ENCODE results near the gene PHPT1.
"Not testable (repeated sequence)": the region's sequence is repeated elsewhere in the genome, so short reads cannot be mapped to it uniquely, and the experiment has no call there.

Gene PHPT1

DNA sequence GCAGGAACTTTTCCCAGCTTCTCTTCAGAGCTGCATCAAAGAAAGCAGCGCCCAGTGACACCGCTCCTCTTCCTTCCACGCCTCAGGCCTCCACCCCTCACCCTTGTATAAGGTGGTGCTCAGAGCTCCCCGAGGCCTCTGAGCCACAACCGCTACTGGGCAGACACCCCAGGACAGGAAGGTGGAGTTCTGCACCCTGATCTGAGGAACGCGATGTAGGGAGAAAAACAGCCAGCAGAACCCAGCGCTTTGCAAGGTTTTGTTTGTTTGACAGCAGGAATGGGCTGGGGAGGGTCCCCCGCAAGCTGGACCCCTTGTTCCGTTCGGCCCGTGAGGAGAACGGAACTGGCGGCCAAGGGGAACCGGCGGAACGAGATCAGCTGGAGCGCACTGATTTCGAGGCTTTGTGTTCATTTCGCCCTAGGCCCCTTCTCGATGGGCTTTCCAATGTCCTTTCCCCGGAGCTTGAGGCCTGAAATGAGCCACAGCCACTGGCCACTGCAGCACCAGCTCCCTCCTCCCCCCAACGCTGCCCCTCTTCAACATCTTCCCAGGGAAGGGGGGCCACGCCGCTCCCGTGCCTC, 12.8 kb downstream of the PHPT1 start:
- DNase-seq, result no peak

DNA sequence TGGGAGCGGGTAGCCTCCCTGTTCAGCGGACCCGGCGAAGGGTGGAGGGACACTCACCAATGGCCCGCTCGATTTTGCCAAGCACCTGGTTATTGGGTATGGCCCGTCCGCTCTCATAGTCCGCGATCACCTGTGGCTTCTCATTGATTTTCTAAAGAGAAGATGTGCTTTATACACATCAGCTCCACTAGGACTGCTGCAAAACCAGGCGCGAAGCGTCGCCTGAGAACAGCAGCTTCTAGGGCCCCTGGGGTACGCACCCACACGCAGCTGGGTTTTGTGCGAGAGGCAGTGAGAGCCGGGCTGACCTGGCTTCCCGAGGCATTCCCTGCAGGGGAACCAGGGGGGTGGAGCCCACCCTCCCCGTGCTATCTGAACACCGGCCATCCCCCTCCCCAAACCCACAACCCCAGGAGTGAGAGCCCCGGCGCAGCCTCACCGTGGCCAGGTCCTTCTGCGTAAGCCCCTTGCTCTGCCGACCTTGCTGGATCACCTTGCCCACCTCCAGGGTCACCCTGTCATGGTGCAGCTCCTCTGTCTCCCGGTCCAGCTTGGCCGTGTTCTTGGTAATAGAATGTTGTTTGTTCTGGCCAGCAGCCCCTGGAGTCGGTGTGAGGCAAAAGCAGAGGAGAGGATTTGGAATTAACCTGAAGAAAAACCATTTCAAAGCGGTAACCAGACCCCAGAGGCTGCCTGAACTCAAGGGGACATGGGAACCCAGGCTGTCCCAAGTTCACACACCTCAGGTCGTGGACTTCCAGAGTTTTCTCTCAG, 13.8 kb downstream of the PHPT1 start:
- DNase-seq, result no peak

DNA sequence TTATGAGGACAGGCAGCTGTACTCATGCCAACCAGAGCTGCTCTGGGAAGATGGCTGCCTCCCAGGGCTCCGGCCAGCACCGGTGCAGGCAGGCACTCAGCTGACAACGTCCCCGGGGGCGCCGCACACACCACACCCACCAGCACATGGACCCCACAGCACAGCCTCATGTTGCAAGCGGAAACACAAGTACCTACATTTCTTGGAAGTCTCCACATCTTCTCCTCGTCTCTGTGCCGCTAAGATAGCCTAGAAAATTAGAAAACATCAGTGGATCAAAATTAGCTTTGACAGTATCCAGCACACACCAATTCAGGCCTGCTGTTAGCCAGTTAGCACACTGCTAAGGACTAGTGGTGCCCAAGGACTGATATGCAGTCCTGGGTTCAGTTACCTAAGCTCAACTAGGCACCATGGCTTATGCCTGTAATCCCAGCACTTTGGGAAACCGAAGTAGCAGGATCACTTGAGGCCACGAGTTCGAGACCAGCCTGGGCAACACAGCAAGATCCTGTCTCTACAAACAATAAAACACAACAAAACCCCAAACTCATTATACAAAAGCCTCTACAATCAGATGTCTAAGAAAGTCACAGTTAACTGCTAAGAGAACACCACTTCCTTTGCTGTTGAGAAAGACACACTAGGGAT, 14.5 kb downstream of the PHPT1 start:
- DNase-seq, result no peak

DNA sequence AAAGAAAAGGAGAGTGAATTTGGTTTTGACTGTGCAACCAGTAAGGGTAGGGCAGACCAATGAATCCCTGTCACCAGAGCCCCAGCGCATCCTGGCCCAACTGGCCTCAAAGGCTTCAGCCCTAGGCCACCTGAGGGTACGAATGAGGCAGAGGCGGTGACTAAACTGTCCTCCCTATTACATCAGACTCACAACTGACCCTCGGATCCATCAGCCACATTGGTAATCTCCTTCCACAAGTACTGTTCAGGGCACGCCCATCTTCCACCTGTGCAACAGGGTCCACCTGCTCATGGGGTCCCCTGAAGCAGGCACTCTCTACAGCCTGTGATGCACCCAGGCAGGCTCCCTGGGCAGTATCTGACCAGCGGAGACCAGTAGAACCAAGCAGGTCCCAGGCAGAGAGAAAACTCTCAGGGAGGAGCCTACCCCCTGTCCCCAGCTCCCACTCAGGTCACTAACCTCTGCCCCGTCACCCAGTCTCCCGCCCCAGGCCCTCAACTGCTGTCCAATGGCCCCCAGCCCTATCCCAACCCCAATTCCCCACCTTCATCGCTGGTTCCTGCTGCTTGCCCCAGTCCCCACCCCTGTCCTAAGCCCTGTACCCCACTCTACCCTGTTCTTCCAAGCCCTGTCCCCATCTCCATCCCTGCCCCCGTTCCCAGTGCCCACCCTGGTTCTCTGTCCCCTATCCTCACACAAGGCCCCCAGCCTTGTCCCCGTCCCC, 16.0 kb downstream of the PHPT1 start:
- DNase-seq, result no peak

DNA sequence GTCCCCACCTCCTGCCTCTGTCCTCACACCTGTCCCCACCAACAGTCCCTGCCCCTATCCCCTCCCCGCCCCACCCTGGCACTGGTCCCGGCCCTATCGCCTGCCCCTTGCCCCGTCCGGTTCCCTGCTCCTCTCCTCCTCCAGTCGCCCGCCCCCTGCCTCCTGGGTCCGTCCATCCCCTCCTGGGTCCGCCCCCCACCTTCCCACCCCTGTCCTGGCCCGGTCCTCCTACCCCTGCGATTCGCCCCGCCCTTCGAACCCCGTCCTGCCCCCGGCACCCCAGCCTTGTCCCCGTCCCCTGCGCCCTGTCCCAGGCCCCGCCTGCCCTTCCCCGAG, 16.5 kb downstream of the PHPT1 start:
- DNase-seq, result no peak

DNA sequence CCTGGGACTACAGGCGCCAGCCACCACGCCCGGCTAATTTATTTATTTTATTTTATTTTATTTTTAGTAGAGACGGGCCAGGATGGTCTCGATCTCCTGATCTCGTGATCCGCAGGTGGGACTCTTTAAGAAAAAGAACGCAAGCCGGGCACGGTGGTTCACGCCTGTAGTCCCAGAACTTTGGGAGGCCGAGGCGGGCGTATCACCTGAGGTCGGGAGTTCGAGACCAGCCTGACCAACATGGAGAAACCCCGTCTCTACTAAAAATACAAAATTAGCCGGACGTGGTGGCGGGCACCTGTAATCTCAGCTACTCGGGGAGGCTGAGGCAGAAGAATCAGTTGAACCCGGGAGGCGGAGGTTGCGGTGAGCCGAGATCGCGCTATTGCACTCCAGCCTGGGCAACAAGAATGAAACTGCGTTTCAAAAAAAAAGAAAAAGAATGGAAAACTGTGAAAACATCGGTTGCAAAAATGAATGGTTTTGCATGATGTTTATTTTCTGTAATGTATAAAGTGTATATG, 17.8 kb downstream of the PHPT1 start:
- DNase-seq, result not testable (repeated sequence)

DNA sequence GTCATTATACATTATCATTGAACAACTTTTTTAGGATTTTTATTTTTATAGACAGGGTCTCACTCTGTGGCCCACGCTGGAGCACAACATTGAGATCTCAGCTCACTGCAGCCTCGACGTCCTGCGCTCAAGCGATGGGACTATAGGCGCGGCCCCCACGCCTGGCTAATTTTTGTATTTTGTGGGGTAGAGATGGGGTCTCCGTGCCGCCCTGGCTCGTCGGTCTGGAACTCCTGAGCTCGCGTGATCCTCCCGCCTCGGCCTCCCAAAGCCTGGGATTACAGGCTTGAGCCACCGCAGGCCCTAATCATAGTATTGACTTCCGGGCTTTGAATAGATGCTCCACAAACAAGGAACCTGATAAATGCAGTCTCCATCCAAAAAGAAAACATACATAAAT, 18.3 kb downstream of the PHPT1 start:
- DNase-seq, result no peak

DNA sequence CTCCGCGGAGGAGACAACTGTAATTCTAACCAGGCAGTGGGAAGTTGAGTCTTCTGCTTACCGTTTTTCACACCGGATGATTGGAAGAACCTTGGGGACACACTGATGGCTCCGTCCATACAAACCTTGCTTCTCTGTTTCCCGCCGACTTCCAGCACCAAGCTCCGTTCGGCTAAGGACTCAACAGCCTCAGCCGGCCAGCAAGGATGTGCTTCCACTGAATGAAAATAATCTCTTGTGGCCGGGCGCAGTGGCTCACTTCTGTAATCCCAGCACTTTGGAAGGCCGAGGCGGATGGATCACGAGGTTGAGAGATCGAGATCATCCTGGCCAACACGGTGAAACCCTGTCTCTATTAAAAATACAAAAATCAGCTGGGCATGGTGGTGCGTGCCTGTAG, 18.7 kb downstream of the PHPT1 start:
- no peak for DNase-seq

DNA sequence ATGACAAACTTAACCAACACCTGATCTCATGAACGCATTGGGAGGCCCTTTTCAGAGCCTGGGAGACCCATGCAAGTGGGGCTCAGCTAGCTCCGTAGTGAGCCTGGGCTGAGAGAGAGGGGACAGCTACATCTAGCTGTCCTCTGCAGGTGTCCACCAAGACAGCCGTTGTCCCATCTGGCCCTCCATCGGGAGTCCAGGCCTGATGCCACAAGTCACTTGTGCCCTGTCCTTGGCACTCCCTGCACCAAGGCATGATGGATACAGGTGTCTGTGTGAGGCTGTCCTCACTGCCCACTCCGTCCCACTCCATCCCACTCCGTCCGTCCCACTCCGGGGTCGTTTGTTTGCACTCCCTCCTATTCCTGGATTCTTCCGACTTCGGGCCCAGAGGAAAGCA, 19.4 kb downstream of the PHPT1 start:
- no peak for DNase-seq

DNA sequence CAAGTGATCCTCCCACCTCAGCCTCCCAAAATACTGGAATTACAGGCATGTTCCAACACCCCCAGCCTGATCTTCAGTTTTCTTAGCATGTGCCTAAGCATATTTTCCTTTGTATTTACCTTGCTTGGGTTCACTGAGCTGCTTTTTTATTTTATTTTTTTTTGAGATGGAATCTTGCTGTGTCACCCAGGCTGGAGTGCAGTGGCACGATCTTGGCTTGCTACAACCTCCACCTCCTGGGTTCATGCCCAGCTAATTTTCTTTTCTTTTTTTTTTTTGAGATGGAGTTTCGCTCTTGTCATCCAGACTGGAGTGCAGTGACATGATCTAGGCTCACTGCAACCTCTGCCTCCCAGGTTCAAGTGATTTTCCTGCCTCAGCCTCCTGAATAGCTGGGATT, 20.4 kb downstream of the PHPT1 start:
- not testable (repeated sequence) for DNase-seq

DNA sequence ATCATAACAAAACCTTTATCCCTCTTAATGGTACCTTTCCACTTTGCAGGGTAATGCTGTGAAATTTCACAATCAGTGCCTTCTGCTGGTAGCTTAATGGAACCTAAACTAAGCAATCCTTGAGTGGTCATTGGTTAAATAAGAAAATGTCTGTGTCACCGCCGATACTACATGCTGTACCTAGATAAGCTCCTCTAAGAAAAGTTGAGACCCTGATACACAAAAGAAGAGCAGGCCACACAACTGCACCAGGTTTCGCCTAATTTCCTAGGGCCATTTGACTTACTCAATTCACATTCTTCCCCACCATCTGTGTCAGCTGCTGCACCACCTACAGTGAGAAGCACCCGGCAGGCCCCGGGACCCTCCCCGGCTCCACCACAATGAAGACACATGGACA, 25.9 kb downstream of the PHPT1 start:
- DNase-seq, result no peak

DNA sequence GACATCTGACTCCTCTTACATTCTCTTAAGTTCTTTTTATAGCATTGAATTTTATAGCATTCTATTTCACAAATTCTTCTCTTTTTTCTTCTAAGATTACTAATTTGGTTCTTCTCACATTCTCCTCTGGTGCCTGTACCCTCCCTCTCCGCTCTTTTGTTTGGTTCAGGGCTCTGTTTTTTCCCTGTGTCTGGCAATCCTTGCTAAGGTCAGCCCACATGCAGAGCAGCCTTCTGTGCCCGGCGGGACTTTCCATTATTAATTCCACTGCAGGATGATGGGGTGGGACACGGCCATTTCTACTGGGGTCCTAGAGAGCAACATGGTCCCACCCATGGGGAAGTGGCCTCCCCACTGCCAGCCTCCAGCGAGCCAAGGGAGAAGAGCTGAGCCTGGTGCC, 27.3 kb downstream of the PHPT1 start:
- DNase-seq, result no peak

DNA sequence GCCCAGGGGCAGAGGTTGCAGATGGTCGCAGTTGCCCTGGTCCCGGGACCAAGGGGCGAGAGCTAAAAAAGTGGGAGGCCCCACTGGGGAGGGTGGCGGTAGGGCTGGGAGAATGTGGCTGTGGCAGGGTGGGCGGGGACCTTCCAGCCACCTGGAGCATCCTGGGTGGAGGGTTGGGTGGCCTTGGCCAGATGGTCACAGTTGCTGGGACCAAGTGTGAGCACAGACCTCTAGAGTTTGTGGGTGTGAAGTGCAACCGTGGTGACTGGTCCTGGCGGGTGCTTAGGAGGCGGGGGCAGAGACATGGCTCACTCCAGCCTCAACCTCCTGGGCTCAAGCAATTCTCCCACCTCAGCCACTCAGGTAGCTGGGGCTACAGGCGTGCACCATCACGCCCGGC, 31.4 kb downstream of the PHPT1 start:
- no peak for DNase-seq

DNA sequence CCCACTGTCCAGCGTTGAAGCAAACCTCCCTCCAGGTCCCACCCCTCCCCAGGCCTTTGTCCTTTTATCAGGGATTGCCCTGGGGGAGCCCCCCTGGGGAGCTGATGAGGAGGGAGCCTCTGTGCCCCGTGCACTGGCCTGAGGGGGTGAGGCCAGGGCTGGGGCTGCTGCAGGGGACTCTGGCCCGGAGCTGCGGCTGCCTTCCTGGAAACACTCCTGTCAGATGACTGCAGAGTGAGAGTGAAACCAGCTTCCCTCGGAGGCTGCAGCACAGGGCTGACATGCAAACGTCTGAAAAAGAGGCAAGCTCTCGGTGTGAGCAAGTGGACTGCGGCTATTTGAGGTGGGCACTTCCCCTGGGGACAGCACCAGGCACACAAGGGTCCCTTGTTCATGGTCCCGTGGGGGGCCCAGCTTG, 32.5 kb downstream of the PHPT1 start:
- peak; percentile 34 for DNase-seq

DNA sequence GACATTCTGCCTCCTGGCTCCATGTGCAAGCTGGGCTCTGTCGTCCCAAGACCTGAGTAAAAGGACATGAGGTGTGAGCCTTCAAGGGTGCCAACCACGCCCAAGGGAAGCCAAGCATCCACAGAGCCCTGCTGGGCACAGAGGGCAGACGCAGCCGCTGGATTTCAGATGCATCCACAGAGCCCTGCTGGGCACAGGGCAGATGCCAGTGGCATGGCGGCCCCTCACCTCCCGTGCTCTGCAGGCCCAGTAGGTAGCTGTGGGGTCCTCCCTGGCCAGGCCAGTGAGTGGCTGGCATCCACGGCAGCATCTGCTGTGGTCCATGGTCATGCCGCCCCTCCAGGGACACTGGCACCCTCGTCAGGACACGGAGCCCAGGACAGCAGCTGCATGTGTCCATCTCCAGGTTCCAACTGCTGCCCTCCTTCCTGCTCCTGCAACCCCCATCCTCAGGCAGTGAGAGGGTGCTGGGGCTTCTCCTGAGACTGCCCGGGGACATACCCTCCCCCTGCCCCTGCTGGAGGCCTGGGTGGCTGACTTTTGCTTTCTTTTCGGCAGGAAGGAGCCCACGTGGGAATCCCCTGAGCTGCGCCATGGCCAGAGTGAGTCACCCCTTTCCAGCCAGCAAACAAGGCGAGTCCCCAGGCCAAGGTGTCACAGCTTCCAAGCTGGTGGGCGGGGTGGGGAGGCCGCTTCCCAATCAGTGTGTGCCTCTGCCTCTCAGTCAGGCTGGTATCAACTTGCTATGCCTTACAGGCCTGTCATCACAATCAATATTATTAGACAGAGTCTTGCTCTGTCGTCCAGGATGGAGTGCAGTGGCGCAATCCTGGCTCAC, 33.1 kb downstream of the PHPT1 start:
- DNase-seq, result peak; percentile 92

DNA sequence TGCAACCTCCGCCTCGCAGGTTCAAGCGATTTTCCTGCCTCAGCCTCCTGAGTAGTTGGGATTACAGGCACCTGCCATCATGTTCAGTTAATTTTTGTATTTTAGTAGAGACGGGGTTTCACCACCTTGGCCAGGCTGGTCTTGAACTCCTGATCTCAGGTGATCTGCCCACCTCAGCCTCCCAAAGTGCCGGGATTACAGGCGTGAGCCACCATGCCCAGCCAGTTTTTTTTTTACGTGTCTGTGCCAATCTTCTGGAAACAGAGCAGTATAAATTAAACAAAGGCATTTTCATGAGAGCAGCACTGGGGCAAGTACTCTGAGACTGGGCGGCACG, 33.7 kb downstream of the PHPT1 start:
- not testable (repeated sequence) for DNase-seq

DNA sequence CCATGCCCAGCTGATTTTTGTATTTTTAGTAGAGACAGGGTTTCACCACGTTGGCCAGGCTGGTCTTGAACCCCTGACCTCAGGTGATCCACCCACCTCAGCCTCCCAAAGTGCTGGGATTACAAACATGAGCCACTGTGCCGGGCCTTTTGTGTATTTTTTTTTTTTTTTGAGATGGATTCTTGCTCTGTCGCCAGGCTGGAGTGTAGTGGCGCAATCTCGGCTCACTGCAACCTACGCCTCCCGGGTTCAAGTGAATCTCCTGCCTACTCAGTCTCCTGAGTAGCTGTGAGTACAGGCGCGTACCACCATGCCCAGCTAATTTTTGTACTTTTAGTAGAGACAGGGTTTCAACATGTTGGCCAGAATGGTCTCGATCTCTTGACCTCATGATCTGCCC, 34.5 kb downstream of the PHPT1 start:
- not testable (repeated sequence) for DNase-seq

DNA sequence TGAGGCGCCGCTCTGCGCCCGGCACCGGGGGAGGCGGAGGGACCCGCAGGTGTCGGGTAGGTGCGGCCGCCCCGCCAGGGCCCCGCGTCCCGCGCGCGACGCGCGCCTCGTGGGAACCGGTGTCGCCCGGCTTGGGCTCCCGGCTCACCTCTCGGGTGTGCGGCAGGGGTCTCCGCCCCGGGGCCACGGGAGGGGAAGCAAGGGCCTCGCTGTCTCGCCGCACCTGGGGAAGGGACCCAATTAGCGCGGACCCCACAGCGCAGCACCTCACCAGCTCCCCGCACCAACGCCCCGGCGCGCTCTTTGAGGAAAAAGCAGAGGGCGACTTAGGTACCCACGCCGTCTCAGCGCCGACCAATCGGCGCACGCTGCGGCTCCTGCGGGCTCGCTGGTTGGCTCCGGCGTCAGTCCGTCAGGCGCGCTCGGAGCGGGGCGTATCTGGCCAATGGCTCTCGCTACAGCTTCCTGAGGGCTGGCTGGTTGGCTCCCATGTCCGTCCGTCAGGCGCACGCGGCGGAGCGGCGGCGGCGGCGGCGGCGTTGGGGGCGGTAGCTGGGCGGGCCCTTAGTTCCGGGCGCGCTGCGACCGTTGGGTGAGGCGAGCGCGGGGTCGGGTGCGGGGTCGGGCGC, 36.9 kb downstream of the PHPT1 start, which contains the start of gene TRAF2:
TSS of gene TRAF2 (plus strand) at position 567 of the 629 bp plus-strand sequence. CDS start 12,225 bp downstream, outside the sequence.
- DNase-seq, result peak; percentile 98

DNA sequence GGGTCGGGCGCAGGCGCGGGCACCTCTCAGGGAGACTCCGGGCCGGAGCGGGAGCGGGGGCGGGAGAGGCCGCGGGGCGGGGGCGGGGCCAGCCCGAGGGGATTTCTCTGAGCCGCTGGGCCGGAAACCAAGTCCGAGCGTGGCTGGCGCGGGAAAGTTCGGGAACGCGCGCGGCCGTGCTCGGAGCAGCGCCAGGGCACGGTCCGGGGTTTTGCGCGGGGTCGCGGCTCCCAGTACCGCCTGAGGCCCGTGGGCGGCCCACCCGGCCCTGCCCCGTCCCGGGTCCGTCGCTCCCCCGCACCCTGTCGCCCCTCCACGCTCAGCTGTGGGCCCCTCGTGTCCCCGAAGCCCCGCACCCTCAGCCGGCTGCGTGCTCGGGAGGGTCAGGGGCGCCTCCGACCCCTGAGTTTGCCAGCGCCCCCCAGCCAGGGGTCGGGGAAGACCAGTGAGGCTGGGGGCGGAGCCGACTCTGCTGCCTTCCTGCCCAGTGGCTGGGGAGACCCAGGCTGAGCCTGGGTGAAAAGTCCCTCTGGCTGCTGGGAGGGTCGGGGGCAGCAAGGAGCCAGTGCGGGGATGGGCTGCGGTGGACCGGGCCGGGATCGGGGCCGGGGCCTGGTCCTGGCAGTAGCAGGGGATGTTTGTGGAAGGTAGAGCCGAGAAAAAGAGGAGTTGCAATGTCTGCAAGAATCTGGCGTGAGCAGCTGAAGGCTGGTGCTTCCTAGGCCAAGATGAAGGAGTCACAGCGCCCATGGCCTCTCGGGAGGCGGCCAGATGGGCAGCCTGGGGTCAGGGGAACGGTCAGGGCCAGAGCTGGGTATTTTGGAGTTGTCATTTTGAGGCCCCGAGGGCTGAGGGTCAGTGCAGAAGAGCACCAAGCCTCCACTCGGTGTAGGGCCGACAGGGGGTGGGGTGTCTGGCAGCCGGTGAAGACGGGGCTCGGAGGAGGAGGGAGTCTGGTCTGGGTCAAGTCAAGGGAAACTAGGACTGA, 37.7 kb downstream of the PHPT1 start:
- peak; percentile 25 for DNase-seq

DNA sequence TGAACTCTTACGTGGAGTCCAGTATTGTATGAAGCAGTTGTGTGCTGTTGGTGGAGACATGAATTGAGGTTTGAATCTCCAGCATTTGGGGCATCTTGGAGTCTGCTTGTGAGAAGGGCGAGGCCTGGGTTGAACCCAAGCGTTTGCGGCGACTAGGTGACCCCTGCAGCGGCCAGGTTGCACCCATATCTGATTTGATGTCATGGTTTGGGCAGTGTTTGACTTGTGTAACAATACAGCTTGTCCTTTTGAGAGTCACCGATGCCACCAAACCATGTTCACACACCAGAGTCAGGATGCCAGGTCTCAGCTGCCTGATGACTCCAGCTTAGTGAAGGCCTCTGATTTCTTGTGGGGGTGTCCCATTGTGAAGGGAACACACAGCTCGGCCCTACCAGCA, 39.2 kb downstream of the PHPT1 start:
- DNase-seq, result no peak

DNA sequence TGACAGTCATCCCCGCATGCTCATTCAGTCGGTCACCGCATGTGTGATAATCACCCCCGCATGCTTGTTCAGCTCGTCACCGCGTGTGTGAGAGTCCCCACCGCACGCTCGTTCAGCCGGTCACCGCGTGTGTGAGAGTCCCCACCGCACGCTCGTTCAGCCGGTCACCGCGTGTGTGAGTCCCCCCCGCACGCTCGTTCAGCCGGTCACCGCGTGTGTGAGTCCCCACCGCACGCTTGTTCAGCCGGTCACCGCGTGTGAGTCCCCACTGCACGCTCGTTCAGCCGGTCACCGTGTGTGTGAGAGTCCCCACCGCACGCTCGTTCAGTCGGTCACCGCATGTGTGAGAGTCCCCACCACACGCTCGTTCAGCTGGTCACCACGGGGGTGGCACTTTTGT, 40.6 kb downstream of the PHPT1 start:
- DNase-seq, result no peak
